Psoas muscle (tissue), 8 donors: ENCODE results near the gene LTBP1. TPM values are rescaled to one million over a fixed set of nuclear protein-coding genes. Genes with fewer than 3 reads are reported as not detected.

Experiments used
- ATAC-seq, 4 donors: fragments of 200-7000 bp; cut with Tn5 transposase; one replicate each; pipeline ENCODE4 v1.9.1; 2020; ENCODE audit warnings: moderate library complexity in 3 of 4, mild to moderate bottlenecking in 2 of 4
- DNase-seq, 2 donors: peaks; one replicate each; pipeline ENCODE4 v3.0.0-alpha.2; 2020
- H3K27ac ChIP-seq: fragments of 200-600 bp; one replicate; pipeline ENCODE4 v1.8.0; 2022
- H3K27me3 ChIP-seq, 3 donors: fragments of 200-600 bp in 1 of 3; one replicate each; pipeline versions ENCODE4 v1.6.1 to v1.8.0; 2013 to 2022; ENCODE audit warnings: low read length in 2 of 3, mild to moderate bottlenecking in 2 of 3, moderate library complexity in 1 of 3; ENCODE audit not compliant: insufficient read depth in 3 of 3
- H3K36me3 ChIP-seq, 2 donors: fragments of 200-600 bp in 1 of 2; one replicate each; pipeline versions ENCODE4 v1.6.1 to v1.8.0; 2013 to 2022; ENCODE audit warnings: low read depth in 1 of 2, mild to moderate bottlenecking in 1 of 2, moderate library complexity in 1 of 2; ENCODE audit not compliant: insufficient read depth in 1 of 2
- H3K4me1 ChIP-seq: fragments of 200-600 bp; one replicate; pipeline ENCODE4 v1.8.0; 2022
- H3K4me3 ChIP-seq: fragments of 200-600 bp; one replicate; pipeline ENCODE4 v1.8.0; 2022; ENCODE audit warnings: mild to moderate bottlenecking
- H3K9me3 ChIP-seq: fragments of 200-600 bp; one replicate; pipeline ENCODE4 v1.8.0; 2022
- CTCF ChIP-seq: fragments of 200-600 bp; IDR thresholded peaks from one replicate; pipeline ENCODE4 v1.8.0; 2022; ENCODE audit warnings: antibody characterized with exemption
- WGBS, 3 donors: extraction: QIAGEN DNeasy Blood & Tissue Kit; methylation state at CpG; one replicate each; pipeline versions ENCODE4 v1.1.6 to v1.1.7; 2013; 5-methylcytosine and 5-hydroxymethylcytosine counted together
- intact Hi-C, 2 donors: fragments of 100-400 bp; cut with DNase I; formaldehyde crosslinking; loops; one replicate each; pipeline versions ENCODE4 v1.11.0 to v1.14.2; 2022
- polyA plus RNA-seq, 3 donors: library from polyadenylated mRNA; stranded (reverse); fragments of 200-250 nt; gene quantifications; one replicate each; pipeline ENCODE4 v1.2.3, GENCODE V29; 2013
- total RNA-seq, 4 donors: library from RNA; stranded (reverse); fragmentation: NEBNext Ultra II Directional in 2 of 4; extraction: Animal tissue kit (Norgen Biotek cat#: 25700) in 2 of 4; gene quantifications; one replicate each; pipeline versions ENCODE4 v1.2.1 to v1.2.4, GENCODE V29; 2021 to 2023
- donor health status: healthy with polysubstance abuse.
- donor health status: DM: no; HTN: no; CAD: no; lungs with moderate emphysema.
- donor health status: Bipolar disorder and iron deficiency.
- donor health status: healthy.
- donor health status: DM: yes; HTN: yes; CAD: no.
- donor health status: DM: no; HTN: no; CAD: no.
- donor health status: DM: no; HTN: no; CAD: no.
- donor health status: DM: yes; HTN: yes; CAD: no.

LTBP1 gene
- total and polyA plus RNA-seq, 7 donors, result 5.9 to 26.8 (median 9.5) TPM

GRCh38 chr2:33391529-33392255 is 444.9 kb downstream of the LTBP1 start:
- no peaks in the 10 kb centered on the region for H3K36me3 ChIP-seq
- H3K9me3 ChIP-seq, result no peaks in the 10 kb centered on the region
- no peak overlapping the region for H3K27ac ChIP-seq
- no peak overlapping the region for H3K4me3 ChIP-seq
- WGBS, 3 donors, result 72 to 80% (median 77%) methylated on average over 5 of the region's 5 CpGs
- no peak for TF ChIP-seq CTCF
- no peaks in the 10 kb centered on the region for H3K4me1 ChIP-seq
- no peaks in the 10 kb centered on the region for H3K27me3 ChIP-seq
- no peak for DNase-seq
- intact Hi-C loops, result no loop called here
- no peak for ATAC-seq

- no peaks in the 10 kb centered on the region for H3K36me3 ChIP-seq
- no peak for ATAC-seq
- H3K4me3 ChIP-seq, result no peak overlapping the region
- H3K9me3 ChIP-seq, result no peaks in the 10 kb centered on the region
- TF ChIP-seq CTCF, result no peak
- 86 to 95% (median 90%) methylated on average over 4 of the region's 4 CpGs for WGBS, 3 donors
- DNase-seq, result no peak
- intact Hi-C loops, result no loop called here
- H3K27ac ChIP-seq, result no peak overlapping the region
- no peaks in the 10 kb centered on the region for H3K4me1 ChIP-seq
- H3K27me3 ChIP-seq, result no peaks in the 10 kb centered on the region
Observed at GRCh38 chr2:33392366-33392765, 445.6 kb downstream of the LTBP1 start.

DNA sequence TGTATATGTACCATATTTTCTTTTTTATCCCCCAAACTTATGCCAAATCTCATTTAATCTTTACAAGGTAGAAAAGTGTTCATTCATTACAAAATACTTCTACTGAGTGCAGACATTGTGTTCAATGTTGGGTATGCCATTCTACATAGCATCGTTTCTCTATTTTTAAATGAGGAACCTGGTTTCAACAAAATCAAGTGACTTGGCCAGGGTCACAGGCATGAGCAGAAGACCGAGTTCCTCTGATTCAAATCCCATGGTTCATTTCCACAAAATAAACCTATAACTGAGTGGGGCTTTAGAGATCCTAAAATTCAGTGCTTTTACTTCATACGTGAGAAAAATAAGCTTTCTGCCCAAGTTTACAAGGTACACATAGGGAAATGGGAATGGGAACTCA is 448.3 kb downstream of the LTBP1 start:
- Histone ChIP-seq H3K36me3 (no peaks in the 10 kb centered on the region), H3K27ac (no peak overlapping the region), H3K4me3 (no peak overlapping the region), H3K27me3 (no peaks in the 10 kb centered on the region), H3K9me3 (no peaks in the 10 kb centered on the region), H3K4me1 (no peaks in the 10 kb centered on the region)
- TF ChIP-seq CTCF, result no peak
- DNase-seq (no peak), ATAC-seq (no peak)
- intact Hi-C loops, result no loop called here
- WGBS, 3 donors, result 85 to 98% (median 97%) methylated on average over 3 of the region's 3 CpGs

- peak in 1 of 4 donors; percentile 40 for ATAC-seq
Observed at GRCh38 chr2:33395655-33396249, 449.0 kb downstream of the LTBP1 start.

More at GRCh38 chr2:33395655-33396249, 449.0 kb downstream of the LTBP1 start:
- Histone ChIP-seq H3K4me3 (no peak overlapping the region), H3K27me3 (no peaks in the 10 kb centered on the region), H3K4me1 (no peaks in the 10 kb centered on the region), H3K36me3 (no peaks in the 10 kb centered on the region), H3K27ac (no peak overlapping the region), H3K9me3 (no peaks in the 10 kb centered on the region)
- DNase-seq, result peak; percentile 29 to 58
- TF ChIP-seq CTCF, result peak; percentile 39
- intact Hi-C loops, result no loop called here
